Adrenal gland (tissue), 12 donors: ENCODE data around the gene TBKBP1. TPM values are rescaled to one million over a fixed set of nuclear protein-coding genes. Genes with fewer than 3 reads are reported as not detected.

Experiments
- DNase-seq, 7 donors: peaks; one replicate each; pipeline ENCODE4 v3.0.0-alpha.2; 2019 to 2020
- H3K27ac ChIP-seq, 5 donors: fragments of 200-600 bp; sonication (generic) in 4 of 5; 1 replicate in 3 of 5; 2 replicates in 2 of 5; pipeline versions ENCODE4 v1.5.1 to v1.8.0; 2016 to 2020; ENCODE audit warnings: mild to moderate bottlenecking in 1 of 5
- H3K27me3 ChIP-seq: fragments of 200-600 bp; 2 replicates; pipeline ENCODE4 v1.8.0; 2021
- H3K36me3 ChIP-seq, 2 donors: fragments of 200-600 bp; replicated peaks in 1 of 2; 1 replicate in 1 of 2; 2 replicates in 1 of 2; pipeline versions ENCODE4 v1.5.1 to v1.8.0; 2018 to 2022
- H3K4me1 ChIP-seq, 2 donors: fragments of 200-600 bp; replicated peaks in 1 of 2; 1 replicate in 1 of 2; 2 replicates in 1 of 2; pipeline versions ENCODE4 v1.5.1 to v1.8.0; 2018 to 2021
- H3K4me3 ChIP-seq, 4 donors: fragments of 200-600 bp; sonication (generic) in 3 of 4; one replicate each; pipeline ENCODE4 v1.5.1; 2016 to 2018
- H3K9me3 ChIP-seq, 3 donors: fragments of 200-600 bp; sonication (generic) in 1 of 3; replicated peaks in 1 of 3; 1 replicate in 2 of 3; 2 replicates in 1 of 3; pipeline versions ENCODE4 v1.5.1 to v1.8.0; 2016 to 2021
- CTCF ChIP-seq, 6 experiments: fragments of 450-650 bp in 4 of 6; fragments of 200-600 bp in 2 of 6; sonication (generic) in 1 of 6; IDR thresholded peaks; 1 replicate in 5 of 6; 2 replicates in 1 of 6; pipeline versions ENCODE4 v1.5.1 to v1.8.0; 2016 to 2021; ENCODE audit warnings: antibody characterized with exemption in 6 of 6, mild to moderate bottlenecking in 2 of 6, moderate library complexity in 1 of 6
- POLR2A ChIP-seq, 2 donors: fragments of 450-650 bp; IDR thresholded peaks; one replicate each; pipeline ENCODE4 v1.6.1; 2017; ENCODE audit warnings: antibody characterized with exemption in 2 of 2, mild to moderate bottlenecking in 2 of 2, moderate library complexity in 1 of 2
- WGBS, 4 donors: extraction: QIAGEN DNeasy Blood & Tissue Kit in 2 of 4; methylation state at CpG; one replicate each; pipeline versions ENCODE4 v1.1.5 to v1.1.7; 2013 to 2017; 5-methylcytosine and 5-hydroxymethylcytosine counted together
- intact Hi-C, 2 donors: fragments of 100-400 bp; cut with DNase I; formaldehyde crosslinking; loops; one replicate each; pipeline versions ENCODE4 v1.14.1 to v1.15.0; 2022 to 2023
- polyA plus RNA-seq, 3 donors: library from polyadenylated mRNA; stranded (reverse); fragments of 200-250 nt in 2 of 3; fragments of 350-450 nt in 1 of 3; fragmentation: Illumina TruSeq in 1 of 3; extraction: RNeasy Lipid Tissue Mini Kit (QIAGEN cat#74804) in 1 of 3; gene quantifications; one replicate each; pipeline ENCODE4 v1.2.3, GENCODE V29; 2013 to 2014
- total RNA-seq, 9 donors: library from RNA; depleted of rRNA in 4 of 9; stranded (reverse); fragments of >200 nt in 4 of 9; fragments of 120-200 nt in 1 of 9; fragmentation: NEBNext Ultra II Directional in 1 of 9; extraction: Animal tissue kit (Norgen Biotek cat#: 25700) in 1 of 9; gene quantifications; one replicate each; pipeline versions ENCODE4 v1.1.0 to v1.2.4, GENCODE V29; 2013 to 2023
- donor health status: healthy with polysubstance abuse.
- donor health status: Bipolar disorder and iron deficiency.
- donor health status: DM: yes; HTN: yes; CAD: no.
- donor health status: DM: no; HTN: no; CAD: no.
- donor health status: DM: no; HTN: no; CAD: no.
- donor health status: DM: yes; HTN: yes; CAD: no.

The TBKBP1 gene
- total and polyA plus RNA-seq, 12 donors: 3.9 to 63.9 (median 11.5) TPM

- Histone ChIP-seq H3K4me1 (peaks cover 0 to 3% of the 10 kb centered on the region in 2 donors), H3K36me3 (no peaks in the 10 kb centered on the region), H3K27me3 (peaks cover 49% of the 10 kb centered on the region), H3K27ac (no peak overlapping the region), H3K9me3 (no peaks in the 10 kb centered on the region), H3K4me3 (no peak overlapping the region)
- WGBS, 4 donors: 76 to 95% (median 82%) methylated on average over 2 of the region's 2 CpGs
- DNase-seq: no peak
- intact Hi-C loops: no loop called here
- TF ChIP-seq POLR2A (IDR thresholded peaks at IDR 0.05) (no peak), CTCF (IDR thresholded peaks at IDR 0.05) (no peak)
These were observed 30.7 kb downstream of the TBKBP1 start for GRCh38 chr17:47724705-47725104.

- Histone ChIP-seq H3K4me1 (peaks cover 0 to 3% of the 10 kb centered on the region in 2 donors), H3K9me3 (no peaks in the 10 kb centered on the region), H3K4me3 (no peak overlapping the region), H3K27ac (no peak overlapping the region), H3K36me3 (no peaks in the 10 kb centered on the region), H3K27me3 (peaks cover 48% of the 10 kb centered on the region)
- TF ChIP-seq CTCF (IDR thresholded peaks at IDR 0.05) (no peak), POLR2A (IDR thresholded peaks at IDR 0.05) (no peak)
- intact Hi-C loops: no loop called here
- no peak for DNase-seq
- WGBS, 4 donors: 72 to 78% (median 76%) methylated on average over 13 of the region's 13 CpGs
These were observed 31.6 kb downstream of the TBKBP1 start for GRCh38 chr17:47725446-47726111.

- 82 to 91% (median 87%) methylated on average over 12 of the region's 12 CpGs for WGBS, 4 donors
- peaks cover 47% of the 10 kb centered on the region for H3K27me3 ChIP-seq
These were observed 33.1 kb downstream of the TBKBP1 start for GRCh38 chr17:47726796-47727703.

More at GRCh38 chr17:47726796-47727703, 33.1 kb downstream of the TBKBP1 start:
- no peak for DNase-seq
- Histone ChIP-seq H3K9me3 (no peaks in the 10 kb centered on the region), H3K4me1 (no peaks in the 10 kb centered on the region), H3K4me3 (no peak overlapping the region), H3K36me3 (no peaks in the 10 kb centered on the region), H3K27ac (no peak overlapping the region)
- TF ChIP-seq CTCF (IDR thresholded peaks at IDR 0.05) (no peak), POLR2A (IDR thresholded peaks at IDR 0.05) (no peak)
- intact Hi-C loops: no loop called here
